Omental fat pad (tissue), 4 donors: ENCODE data around the gene AIF1. TPM values are rescaled to one million over a fixed set of nuclear protein-coding genes. Genes with fewer than 3 reads are reported as not detected.

Source experiments
- ATAC-seq: fragments of 150-250 bp; one replicate; pipeline ENCODE4 v1.9.1; 2016; ENCODE audit warnings: mild to moderate bottlenecking, moderate library complexity; ENCODE audit not compliant: low FRiP score
- DNase-seq: peaks from one replicate; pipeline ENCODE4 v3.0.0-alpha.2; 2019; ENCODE audit warnings: low spot score
- total RNA-seq, 4 donors: library from RNA; depleted of rRNA; stranded (reverse); fragments of >200 nt; gene quantifications; one replicate each; pipeline ENCODE4 v1.1.0, GENCODE V29; 2016
- TF ChIP-seq, protein P1 (sequence below), 3 donors: fragments of 450-650 bp; IDR thresholded peaks; one replicate each; pipeline ENCODE4 v1.5.1; 2016 to 2017; ENCODE audit warnings: antibody characterized with exemption in 3 of 3, mild to moderate bottlenecking in 3 of 3, moderate library complexity in 2 of 3

The AIF1 gene
- total RNA-seq, 4 donors from 2014 or later, result 57.3 to 95.1 (median 81.8) TPM

DNA sequence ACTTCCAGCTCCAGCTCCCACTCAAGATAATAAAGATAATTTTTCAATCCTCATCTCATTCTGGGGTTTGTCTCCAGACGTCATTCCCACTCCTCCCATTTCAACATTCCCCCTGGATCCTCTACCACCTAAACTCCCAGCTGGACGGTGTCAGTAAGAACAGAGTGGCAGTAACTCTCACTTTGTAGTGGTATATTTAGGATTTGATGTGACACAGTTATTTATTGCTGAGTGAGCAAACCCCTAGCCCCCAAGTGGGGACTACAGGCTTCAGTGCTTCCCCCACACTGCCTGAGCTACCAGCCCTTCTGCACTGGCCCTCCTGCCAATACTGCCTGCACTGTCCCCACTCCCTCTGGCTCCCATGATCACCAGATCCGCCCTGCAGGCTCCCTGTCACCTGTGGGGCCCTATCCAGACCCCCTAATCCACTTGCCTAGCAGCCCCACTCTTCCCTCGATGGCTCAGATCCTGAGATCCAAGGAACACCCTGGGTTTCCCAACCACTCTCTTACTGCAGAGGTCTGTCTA lies 43.2 kb downstream of the AIF1 start:
- TF ChIP-seq, protein P1, sequence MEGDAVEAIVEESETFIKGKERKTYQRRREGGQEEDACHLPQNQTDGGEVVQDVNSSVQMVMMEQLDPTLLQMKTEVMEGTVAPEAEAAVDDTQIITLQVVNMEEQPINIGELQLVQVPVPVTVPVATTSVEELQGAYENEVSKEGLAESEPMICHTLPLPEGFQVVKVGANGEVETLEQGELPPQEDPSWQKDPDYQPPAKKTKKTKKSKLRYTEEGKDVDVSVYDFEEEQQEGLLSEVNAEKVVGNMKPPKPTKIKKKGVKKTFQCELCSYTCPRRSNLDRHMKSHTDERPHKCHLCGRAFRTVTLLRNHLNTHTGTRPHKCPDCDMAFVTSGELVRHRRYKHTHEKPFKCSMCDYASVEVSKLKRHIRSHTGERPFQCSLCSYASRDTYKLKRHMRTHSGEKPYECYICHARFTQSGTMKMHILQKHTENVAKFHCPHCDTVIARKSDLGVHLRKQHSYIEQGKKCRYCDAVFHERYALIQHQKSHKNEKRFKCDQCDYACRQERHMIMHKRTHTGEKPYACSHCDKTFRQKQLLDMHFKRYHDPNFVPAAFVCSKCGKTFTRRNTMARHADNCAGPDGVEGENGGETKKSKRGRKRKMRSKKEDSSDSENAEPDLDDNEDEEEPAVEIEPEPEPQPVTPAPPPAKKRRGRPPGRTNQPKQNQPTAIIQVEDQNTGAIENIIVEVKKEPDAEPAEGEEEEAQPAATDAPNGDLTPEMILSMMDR (IDR thresholded peaks at IDR 0.05), result no peak
- ATAC-seq (no peak), DNase-seq (no peak)

DNA sequence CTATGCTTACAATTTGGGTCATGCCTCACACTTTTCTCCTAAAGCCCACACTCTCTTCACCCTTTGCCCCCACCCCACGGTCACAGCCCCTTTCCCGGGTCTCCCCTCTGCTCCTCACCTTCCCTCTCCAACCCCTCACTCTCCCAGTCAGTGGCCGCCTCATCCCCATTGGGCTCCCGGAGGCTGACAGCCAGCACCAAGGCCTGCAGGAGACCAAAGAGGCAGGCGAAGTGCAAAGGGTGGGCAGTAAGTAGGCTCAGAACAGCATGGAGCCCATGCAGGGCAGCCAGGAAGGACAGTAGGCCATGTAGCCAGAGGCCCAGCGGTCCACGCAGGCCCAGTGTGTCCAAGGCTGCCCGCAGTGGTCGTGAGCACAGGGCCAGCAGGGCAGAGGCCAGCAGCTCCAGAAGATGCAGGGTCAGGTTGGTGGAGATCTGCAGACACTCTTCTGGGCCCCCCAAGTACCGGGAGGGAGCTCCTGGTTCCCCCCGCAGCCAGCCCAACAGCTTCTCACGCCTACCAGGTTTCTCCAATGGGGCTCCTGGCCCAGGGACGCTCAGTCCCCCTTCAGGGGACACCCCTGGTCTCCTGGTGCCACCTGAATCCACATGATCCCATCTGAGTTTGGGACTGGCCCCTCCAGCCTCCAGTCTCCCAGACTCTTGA lies 44.1 kb downstream of the AIF1 start:
- TF ChIP-seq, protein P1 (IDR thresholded peaks at IDR 0.05), result no peak
- DNase-seq, result no peak
- ATAC-seq, result no peak

DNA sequence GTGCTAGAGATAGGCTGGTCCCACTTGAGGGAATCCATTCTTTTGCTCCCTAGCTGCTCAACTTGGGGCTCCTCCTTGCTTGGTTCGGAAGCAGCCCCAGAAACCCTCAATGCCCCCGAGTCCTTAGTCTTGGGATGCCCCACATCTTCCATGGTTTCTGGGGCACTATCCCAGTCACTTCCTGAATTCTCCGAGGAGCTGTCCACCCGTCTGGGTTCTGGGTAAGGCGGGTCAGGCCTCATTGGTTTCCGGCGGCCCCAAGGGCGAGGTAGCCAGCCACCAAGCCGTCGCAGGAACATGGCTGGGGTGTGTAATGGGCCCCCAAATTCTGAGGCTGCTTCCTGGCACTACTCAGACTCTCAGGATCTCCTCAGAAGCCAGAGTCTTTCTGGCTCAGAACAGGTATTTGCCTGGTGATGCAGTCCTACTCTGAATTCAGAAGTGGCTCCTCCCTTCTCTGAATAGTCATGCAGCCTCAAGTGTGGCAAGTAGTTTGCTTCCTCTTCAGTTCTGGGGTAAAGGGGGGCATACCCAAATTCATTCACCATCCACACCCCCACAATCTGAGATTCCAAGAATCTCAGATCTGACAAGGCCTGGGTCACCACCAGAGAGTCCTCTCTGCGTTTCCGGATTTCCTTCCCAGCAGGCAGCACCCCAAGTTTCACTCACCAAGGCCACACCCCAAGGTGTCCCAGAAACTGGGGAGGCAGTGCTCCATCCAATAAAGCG lies 44.8 kb downstream of the AIF1 start:
- no peak for ATAC-seq
- DNase-seq, result no peak
- TF ChIP-seq, protein P1 (IDR thresholded peaks at IDR 0.05), result no peak

DNA sequence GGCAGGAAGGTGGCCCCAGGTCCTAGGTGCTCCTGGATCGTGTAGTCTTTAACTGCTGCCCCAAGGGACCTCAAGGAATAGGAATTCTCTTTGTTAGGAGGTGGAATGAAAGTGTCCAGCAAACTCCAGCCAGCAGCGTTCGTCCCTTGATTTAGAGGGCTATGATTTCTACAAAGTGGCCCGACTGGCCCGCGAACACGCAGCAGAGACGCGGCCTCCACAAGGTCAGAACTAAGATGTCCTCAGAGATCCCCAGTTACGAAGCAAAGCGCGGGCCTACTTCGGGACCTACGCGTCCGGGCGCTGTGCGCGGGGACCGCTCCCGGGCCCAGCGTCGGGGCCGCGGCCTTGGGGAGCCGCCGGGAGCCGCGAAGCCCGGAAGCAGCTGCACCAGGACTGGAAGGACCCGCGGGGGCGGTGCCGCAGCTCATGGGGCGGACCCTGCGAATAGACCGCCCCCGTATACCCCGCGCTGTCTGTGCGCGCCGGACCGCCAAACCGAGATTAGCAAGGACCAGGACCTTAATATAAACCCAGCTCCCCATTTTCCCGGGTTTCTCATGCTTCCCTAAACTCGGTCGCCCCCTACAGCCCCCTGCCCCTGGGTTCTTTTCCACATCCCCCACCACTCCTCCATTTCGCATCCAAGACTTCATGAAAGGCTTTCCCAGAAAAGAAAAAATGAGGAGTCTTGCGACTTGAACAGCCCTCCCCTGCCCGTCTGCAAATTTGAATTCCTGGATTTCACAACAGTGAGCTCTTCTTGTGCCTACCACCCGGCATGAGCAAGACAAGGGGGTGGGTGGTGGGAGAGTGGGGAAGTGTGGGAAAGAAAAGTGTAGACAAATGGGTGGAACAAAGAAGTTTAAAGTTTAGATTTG lies 45.6 kb downstream of the AIF1 start, which contains the start of gene C6orf47:
TSS of gene C6orf47 (minus strand) at position 398 of the 881 bp plus-strand sequence. CDS start 831 bp downstream, outside the sequence.
- TF ChIP-seq, protein P1 (IDR thresholded peaks at IDR 0.05), result no peak
- peak; percentile 73 for ATAC-seq
- peak; percentile 65 for DNase-seq

DNA sequence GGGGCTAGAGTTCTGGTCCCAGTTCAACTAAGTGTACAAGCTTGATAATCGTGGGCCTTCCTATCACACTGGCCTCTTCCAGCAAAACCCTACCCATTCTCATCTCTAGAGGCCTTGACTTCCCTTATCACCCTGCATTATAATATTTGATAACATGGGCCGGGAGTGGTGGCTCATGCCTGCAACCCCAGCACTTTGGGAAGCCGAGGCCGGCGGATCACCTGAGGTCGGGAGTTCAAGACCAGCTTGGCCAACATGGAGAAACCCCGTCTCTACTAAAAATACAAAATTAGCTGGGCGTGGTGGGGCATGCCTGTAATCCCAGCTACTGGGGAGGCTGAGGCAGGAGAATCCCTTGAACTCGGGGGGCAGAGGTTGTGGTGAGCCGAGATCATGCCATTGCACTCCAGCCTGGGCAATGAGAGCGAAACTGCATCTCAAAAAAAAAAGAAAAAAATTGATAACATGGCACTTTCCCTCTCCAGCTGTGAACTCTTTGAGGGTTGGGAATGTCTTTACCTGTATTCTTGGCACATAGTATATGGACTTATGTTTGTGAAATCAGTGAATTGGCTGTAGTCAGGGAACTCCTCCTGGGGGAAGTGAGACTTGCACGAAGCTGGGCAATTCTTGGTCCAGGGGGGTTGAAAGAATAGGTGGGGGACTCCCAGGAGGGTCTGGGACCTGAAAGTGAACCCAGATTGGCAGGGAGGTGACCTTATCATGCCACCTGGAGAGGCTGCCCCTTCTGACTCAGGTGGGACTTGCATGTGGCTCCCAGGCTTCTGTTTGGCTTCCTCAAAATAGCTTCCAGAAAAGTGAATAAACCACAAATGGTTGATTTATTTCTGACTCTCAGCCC lies 46.5 kb downstream of the AIF1 start:
- ATAC-seq (no peak), DNase-seq (no peak)
- TF ChIP-seq, protein P1 (IDR thresholded peaks at IDR 0.05), result no peak
